SK-N-DZ (cell line): Measurements from ENCODE around the gene MACROD2.
"Not testable (repeated sequence)": the region's sequence is repeated elsewhere in the genome, so short reads cannot be mapped to it uniquely, and the experiment has no call there.

ENCODE experiments used
- DNase-seq: peaks from one replicate; pipeline ENCODE4 v3.0.0-alpha.2; 2015; ENCODE audit warnings: low spot score

Gene MACROD2

DNA sequence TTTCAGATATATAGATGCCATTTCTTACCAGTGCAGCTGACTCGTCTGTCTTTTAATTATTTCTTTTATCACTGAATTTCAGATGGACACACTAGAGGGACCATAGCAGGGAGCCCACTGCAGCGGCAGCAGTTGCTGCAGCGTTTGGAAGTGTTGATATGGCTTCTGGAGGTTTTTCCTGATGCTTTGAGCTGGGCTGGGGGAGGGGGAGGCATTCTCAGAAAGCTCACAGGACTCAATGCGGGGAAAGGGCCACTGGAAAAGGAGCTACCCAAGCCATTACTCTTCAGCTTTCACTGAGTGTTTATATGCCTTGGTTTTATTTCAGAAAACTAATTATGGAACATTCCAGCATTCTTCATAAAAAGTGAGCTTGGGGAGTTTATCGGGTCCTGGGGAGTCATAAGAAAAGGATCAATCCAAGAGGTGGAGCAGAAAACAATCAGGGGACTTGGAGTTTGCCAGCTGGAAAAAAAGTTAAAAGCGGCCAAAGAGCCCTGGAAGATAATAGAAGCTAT is 1082.5 kb downstream of the MACROD2 start:
- DNase-seq = no peak

DNA sequence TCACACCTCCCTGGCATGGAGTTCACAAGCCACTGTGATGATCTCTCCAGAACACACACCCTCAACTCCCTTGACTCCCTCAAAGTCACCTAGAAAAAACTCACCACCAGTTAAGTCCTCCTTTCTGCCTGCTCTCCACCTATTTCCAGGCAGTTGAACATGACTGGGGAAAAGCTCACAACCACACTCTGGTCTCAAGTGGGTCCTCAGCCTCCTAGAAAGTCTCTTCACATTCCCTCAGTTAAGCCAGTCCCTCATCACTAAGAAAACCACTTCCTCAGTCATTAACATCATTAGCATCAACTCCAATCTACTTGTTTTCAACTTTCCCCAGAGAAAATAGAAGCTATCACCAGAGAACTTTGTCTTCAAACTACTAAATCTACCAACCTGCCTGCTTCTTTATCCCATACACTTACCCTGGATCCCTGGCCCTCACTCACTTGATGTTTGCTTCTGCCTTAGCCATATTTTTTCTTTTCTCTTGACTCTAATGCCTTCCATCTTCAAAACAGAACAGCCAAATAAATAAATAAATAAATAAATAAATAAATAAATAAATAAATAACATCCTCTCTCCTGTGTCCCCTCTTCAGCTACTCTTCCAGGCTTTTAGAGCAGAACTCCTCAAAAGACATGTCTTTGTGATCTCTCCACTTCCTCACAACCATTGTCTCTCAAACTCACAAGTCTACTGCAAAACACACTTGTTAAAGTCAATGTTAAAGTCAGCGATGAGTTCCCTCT is 1084.5 kb downstream of the MACROD2 start:
- DNase-seq = no peak

DNA sequence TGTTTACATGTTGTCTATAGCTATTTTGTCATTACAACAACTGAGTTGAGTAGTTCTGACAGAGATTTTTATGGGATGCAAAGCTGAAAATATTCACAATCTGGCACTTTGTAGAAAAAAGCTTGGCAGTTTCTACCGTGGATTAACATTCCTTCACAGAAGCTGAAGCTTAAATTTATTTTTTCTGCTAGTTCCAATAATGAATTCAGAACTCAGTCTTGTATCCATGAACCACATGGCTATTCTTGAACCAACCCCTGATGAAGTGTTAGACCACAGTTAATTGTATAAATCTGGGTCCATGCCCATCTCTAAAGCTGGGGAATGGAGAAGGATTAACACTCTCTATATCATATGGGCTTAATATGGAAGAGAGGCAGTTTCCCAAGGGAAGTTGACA is 1085.9 kb downstream of the MACROD2 start:
- no peak for DNase-seq

DNA sequence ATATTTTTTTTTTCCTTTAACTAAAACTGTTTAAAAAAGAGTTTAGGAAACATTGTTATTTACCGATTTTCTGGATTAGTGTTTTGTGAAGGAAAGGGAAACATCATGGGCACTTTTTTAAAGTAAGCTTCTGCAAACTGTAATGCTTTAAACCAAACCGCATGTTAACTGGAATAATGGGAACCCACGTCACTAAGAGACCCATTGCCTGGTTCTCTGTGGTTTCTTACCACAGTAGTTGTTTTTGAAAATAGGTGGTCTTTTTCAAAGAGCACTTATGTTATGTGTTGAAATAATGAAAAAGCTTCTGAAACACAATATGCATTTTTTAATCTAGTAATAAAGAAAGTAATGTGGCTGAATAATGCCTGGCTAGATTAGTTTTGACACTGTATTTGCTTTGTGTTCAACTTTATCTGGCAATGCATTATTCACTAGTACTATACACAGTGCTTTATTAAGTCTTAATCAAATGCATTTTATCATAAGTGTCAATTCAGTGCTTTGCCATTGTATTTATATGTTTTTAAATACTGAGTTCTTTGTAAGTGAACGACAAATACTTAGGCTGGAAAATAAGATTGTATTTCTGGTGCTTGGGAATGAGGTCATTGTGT is 1096.2 kb downstream of the MACROD2 start:
- no peak for DNase-seq

DNA sequence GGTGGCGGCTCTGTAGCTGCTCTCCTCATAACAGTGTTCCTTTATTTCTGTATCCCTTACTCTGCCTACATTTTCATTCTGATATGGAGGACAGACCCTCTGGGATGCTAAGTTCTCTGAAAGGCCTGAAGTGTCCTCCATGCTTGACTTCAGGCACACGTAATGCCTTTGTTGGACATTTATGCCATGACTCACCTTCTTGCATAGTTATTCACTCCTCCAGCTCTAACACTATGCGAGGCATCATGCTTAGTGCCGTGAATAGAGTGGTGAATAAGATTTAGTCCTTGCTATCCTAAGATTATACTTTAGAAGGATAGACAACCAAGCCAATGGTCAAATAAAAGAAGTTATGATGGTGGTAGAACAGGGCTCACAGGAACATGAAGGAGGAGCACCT is 1103.0 kb downstream of the MACROD2 start:
- no peak for DNase-seq

DNA sequence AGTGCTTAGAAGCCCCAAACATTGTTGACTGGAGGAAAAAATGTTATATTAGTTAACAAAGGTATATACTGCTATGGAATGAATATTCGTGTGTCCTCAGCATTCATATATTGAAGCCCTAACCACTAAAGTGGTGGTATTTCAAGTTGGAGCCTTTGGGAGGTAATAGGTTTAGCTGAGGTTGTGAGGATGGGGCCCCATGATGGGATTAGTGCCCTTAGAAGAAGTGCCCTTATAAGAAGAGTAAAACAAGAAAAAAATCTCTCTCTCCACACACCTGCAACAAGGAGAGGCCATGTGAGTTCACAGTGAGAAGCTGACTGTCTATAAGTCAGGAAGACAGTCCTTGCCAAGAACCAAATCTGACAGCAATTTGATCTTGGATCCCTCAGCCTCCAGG is 1103.8 kb downstream of the MACROD2 start:
- no peak for DNase-seq

DNA sequence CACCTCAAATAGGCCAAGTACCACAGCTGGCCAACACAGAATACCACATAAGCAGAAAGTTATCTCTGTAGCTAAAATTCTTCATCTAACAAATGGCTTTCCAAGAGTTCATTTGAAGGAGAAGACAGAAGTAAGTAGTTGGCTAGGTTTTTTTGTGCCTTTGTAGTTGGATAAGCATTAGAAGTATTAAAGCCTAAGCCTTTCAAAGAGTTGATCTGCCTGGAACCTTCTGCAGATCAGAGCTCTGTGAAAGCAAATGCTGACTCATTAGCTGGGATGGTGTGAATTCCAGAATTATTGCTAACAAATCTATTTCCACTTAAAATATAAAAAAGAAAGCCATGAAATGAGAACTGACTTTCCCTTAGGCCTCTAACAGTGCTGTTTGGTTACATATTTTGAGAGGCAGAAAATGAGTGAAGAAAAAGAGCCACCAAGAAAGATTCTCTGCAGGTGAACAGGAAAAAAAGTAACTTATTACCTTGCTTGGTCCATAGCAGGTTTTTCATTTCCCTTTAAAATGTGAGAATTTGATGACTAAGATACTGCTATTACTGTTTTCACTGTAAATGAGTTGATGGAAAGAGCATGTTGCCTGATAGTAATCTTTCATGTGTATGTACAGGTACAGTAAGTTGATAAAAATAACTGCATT is 1105.3 kb downstream of the MACROD2 start:
- no peak for DNase-seq

DNA sequence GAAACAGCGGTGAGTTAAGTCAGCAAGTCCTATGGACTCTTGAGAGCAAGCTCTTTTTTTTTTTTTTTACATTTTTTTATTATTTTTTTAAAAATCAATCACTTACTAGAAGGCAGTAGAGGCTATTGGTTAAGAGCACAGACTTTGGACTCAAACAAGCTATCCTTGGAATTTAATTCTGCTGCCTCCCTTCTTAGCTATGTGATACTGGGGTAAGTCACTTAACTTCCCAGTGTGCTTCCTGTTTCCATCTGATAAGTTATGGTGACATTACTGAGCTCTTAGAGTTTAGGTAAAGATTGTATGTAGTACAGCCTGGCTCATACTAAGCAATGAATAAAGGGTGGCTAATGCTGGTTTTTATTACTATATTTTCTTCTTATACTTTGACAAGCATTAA is 1112.6 kb downstream of the MACROD2 start:
- DNase-seq = no peak

DNA sequence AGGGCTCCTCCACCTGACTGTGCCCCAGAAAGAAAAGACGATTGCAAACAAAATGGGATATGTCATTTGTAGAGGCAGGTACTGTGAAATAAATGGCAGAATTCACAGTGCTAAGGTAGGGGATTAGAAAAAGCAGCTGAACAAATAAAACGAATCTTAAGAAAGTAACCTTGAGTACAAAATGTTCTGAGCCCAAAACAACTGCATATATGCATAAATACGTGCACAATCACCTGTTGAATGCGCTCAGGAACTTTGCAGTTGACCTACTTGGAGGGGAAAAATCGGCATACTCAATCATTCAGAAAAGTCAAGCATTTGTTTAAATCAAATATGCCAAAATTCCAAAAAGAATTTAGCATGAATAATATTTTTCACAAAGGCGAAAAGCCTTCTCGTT is 1114.2 kb downstream of the MACROD2 start:
- no peak for DNase-seq

DNA sequence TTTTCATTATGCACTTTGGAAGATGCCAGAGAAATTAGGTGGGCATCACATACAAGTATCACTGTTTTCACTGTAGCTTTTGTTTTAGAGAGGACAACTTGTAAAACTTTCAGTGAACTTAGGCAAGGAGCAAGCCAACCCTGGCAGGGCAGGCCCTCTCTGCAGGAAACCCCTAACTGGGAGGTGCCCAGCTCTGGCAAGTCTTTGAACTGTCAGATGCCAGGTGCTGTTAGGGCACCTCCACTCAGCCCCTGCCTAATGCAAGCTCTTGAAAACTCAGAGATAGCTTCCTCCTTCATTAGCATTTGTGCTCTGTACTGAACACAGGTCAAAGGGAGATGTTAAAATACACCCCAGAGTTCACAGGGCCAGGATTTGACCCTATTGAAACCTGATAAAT is 1116.3 kb downstream of the MACROD2 start:
- no peak for DNase-seq

DNA sequence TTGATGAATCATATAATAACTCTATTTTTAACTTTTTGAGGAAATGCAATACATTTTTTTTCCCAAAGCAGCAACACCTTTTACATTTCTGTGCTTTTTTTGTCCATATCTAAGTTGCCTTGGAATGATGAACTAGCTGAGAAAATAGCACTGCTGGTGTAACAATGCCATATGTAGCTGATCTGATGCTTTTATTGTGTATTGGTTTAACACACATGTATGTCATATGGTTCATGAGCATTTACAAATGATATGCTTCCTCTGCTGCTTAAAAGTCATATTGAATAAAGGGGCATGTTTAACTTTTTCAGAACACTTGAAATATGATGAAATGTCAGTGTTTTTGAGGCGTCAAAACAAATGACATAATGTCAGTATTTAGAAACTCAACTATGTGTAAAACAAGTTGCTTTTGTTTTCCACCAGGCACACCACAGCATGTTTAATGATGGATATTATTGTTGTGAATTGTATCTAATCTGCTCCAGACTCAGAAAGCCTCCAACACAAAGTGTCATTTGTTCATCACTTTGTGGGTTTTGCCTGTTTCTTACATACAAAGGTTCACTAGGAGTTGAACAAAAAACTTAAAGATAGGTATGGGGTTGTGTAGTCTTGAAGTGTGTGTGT is 1117.9 kb downstream of the MACROD2 start:
- no peak for DNase-seq

DNA sequence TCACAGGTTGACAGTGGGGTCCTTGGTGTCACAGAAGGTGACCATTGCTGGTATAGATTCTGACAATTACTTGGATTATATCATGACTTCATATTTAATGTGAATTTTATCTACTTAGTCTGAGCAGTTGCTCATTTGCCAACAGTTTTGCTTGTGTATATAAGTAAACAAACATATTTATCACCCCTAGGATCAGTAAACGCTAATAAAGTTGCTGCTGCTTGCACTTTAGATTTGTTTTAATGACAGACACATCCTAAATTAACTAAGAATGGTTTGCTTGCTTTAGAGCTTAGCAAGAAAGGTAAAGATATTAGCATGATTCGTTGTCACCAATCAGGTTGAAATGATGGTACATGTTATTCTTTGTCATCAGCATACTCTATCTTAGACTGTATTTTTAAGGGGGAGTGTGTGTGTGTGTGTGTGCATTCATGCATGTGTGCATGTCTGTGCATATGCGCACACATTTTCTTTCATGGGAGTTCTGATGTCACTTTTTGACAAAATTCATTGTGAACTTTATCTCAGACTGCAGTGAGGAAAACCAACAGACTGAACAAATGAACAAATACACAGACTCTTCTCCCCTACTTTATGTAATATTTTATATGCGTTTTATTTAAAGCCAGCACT is 1124.7 kb downstream of the MACROD2 start:
- DNase-seq = no peak

DNA sequence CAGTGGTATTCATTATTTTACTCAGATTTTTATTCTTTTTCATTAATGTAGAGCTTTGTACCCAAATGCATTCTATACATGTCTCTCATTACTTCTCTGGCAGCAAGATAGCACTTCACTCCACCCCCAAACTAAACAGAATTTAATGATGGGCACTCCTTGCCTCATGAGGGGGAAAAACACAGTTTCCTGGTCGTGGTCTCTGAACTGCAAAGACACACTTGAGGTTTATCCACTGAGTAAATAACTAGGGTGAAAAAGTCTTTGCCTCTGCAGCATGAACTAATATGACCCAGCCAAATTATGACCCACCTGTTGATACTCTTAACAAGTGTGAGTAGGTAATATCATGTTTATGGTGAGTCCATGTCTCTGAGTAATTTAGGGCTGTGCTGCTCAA is 1127.3 kb downstream of the MACROD2 start:
- DNase-seq = no peak

DNA sequence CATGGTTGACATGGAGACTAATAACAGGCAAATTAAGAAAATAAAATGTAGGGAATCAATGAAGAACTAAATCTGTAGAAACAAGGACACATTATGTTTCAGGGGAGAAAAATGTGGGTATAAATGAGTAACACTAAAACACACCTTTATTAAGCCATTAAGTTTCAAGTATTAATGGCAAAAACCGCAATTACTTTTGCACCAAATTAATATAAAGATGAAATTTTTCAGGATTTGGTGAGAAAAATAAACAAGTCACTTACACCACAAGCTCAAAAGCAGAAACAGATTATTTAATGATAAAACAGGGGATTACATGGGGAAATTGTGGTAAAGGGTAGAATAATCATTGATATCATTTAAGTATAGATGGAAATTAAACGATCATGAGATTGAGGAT is 1135.9 kb downstream of the MACROD2 start:
- no peak for DNase-seq

DNA sequence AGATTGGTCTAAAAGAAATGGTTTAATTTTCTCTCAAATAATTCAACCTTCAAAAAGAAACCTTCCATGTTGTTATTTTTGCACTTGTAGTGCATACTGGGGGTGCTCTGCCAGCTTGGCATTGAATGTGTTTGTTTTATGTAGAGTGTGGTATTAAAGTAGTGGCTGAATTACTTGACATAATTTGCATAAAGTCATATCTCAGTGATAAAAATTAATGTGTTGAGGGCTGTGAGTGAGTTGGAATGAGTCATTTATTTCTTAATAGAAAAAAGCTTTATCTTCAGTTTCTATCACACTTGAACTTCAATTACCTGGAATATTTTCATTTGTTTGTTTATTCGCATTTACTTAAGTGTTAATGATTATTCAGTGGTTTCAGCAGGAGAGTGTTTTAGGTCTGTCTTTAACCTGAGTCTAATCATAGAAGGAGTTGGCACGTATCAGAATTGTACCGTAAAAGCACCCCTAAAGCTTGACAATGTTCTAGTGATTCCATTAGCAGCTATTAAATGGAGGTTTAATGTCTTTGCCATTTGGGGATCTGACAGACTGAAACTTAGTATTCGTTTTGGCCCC is 1143.3 kb downstream of the MACROD2 start:
- DNase-seq = no peak

DNA sequence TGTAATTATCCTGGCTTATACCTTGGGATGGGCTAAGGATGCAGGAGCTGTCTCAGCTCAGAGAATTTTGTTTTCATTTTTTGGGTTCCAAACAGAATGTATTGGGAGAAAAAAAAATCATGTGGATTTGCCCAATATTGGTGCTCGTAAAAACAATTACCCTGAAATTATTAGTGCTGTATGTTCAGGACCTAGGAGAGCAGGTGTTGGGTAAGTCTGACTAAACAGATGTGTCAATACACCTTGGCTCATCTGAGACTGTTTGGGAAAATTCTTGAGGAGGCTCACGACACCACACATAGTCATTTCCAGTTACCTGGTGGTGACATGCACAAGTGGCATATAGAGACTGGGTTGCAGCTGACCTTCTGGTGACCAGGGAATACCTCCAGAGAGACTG is 1144.2 kb downstream of the MACROD2 start:
- no peak for DNase-seq

DNA sequence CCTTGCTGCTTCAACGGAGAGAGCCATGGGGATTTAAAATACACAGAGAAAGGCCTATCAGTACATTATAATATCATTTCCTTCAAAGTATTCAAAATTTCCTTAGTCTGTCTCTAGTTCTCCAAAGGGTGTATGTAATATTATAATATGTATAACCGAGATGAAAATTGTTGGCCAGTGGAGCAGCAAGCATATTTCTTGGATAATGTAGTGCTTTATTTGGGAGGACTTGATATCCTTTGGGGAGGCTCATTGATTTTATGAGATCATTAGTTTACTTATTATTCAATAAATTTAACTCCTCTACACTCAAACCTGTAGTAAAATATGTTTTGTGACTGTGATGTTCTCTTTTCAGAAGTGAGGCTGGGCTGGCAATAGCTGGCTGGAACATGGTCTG is 1145.0 kb downstream of the MACROD2 start:
- DNase-seq = no peak

DNA sequence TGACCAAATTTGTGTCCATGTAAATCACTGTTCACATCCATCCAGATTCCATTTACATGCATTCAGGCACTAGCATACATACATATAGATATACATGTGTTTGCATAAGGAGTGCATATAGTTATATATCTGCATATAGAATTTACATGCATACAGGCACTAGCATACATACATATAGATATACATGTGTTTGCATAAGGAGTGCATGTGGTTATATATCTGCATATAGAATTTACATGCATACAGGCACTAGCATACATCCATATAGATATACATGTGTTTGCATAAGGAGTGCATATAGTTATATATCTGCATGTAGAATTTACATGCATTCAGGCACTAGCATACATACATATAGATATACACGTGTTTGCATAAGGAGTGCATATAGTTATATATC is 1145.6 kb downstream of the MACROD2 start:
- not testable (repeated sequence) for DNase-seq

DNA sequence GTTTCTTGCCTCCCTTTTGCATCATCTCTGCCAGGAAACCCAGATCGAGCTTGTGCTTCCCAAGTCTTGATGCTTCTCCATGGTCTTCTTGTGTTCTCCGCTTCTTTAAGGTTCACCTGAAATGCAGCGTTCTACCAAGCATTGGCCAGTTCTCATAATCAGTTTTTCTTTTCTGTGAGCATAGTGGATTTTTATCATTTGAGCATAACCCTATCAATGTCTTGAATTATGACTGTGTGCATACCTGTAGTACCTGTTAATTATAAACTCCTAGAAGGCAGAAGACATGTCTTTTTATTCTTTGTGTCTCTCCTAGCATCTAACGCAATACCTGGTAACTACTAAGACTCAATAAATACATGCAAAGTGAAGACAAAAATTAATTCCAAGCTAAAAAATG is 1146.5 kb downstream of the MACROD2 start:
- DNase-seq = no peak

DNA sequence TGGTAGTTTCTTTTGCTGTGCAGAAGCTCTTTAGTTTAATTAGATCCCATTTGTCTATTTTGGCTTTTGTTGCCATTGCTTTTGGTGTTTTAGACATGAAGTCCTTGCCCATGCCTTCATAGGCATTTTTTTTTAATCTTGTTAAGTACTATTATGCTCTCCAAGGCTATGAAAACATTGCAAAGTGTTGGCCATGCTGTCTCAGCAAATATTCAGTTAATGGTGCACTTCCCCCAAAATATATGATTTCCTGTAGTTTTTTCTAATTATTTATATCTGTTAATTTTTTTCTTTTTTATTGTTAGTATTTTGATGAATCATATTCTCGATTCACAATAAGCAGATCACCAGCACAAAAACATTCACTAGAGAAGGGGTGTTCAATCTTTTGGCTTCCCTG is 1148.2 kb downstream of the MACROD2 start:
- DNase-seq = no peak

DNA sequence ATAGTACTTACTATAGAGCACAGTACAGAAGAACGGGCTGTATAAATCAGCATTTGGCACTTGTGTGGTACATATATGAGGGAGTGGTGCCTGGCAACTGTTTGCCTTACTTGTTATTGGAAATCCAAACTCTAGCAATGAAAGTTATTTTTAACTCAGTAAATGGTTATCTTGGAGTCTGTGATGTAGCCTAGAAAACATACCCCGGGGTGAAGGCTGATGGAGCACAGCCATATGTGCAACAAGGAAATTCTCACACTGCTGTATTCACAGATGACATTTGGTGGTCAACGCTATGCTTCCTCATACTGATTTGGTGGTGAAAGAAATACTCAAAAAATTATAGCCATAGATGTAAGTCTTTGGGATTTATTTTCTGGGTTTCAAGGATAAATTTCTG is 1149.6 kb downstream of the MACROD2 start:
- no peak for DNase-seq

DNA sequence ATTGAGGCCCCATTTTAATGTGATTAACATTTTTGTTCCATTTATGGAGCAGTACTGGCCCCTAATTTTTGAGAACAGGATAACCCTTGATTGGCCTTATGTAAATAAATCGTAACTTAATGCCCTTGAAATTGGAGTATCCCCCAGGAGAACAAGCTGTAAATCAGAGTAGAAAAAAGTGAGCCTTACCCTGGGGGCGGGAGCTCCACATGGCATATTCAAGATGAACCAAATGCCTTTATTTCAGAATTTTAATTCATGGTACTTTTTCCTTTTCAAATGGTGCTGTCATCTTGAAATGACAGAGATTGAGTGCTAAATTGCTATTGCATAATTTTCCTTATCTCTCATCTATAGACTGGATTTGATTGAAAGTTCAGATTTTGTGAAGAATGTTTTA is 1151.6 kb downstream of the MACROD2 start:
- no peak for DNase-seq
